GM10248 (cell line): Measurements from ENCODE around the gene MBLAC1.
"Not testable (repeated sequence)": the region's sequence is repeated elsewhere in the genome, so short reads cannot be mapped to it uniquely, and the experiment has no call there.

Experiments used
- CTCF ChIA-PET: fragments of 300-600 bp; sonication (Branson Sonifier 250); formaldehyde crosslinking; extraction: SDS; loops from one replicate; lab custom pipeline; 2021; ENCODE audit warnings: antibody characterized with exemption; lab: Yijun Ruan, JAX
- POLR2A ChIA-PET: fragments of 350-650 bp; sonication (Branson Sonifier 250); formaldehyde crosslinking; extraction: SDS; loops from one replicate; lab custom pipeline; 2020; ENCODE audit warnings: antibody characterized with exemption; lab: Yijun Ruan, JAX
- DNase-seq: peaks from one replicate; pipeline ENCODE4 v3.0.0; 2012; ENCODE audit errors: extremely low spot score
- CTCF ChIP-seq: IDR thresholded peaks from 2 replicates; pipeline ENCODE4 v1.5.1; 2012; ENCODE audit warnings: mild to moderate bottlenecking, low read depth; ENCODE audit errors: extremely low read depth, missing control alignments, control extremely low read depth

The MBLAC1 gene

GRCh38 chr7:100132697-100133151 is 6.0 kb downstream of the MBLAC1 start:
- peak; percentile 97 for TF ChIP-seq CTCF
- peak; percentile 81 for DNase-seq
- CTCF ChIA-PET: interaction anchor here (0.6 to 8.0 kb wide), 42 partner anchors 10 to 427 kb away, joined by 3 to 114 read pairs (median 4); partner anchors contain the start of genes AP4M1, GAL3ST4, LAMTOR4 and MCM7
- POLR2A ChIA-PET: interaction anchor here (1.0 kb wide), 1 partner anchor 297 kb away, joined by 3 read pairs; the partner anchor contains the start of gene MEPCE

- no peak for TF ChIP-seq CTCF
- POLR2A ChIA-PET: no interaction called here
- CTCF ChIA-PET: interaction anchor here (0.6 to 3.4 kb wide), 8 partner anchors 9 to 345 kb away, joined by 3 to 12 read pairs (median 4); partner anchors contain the start of gene MBLAC1
- no peak for DNase-seq
Observed at GRCh38 chr7:100137851-100138760, 11.3 kb downstream of the MBLAC1 start.

- ChIA-PET POLR2A (no interaction called here), CTCF (interaction anchor here (0.6 to 9.8 kb wide), 5 partner anchors 10 to 266 kb away, joined by 3 to 114 read pairs (median 4); no protein-coding TSS in a partner anchor)
- no peak for TF ChIP-seq CTCF
- no peak for DNase-seq
Observed at GRCh38 chr7:100141555-100141949, 14.8 kb downstream of the MBLAC1 start.

GRCh38 chr7:100142461-100142860 is 15.7 kb downstream of the MBLAC1 start:
- ChIA-PET CTCF (interaction anchor here (0.6 to 9.8 kb wide), 6 partner anchors 11 to 265 kb away, joined by 3 to 114 read pairs (median 4); no protein-coding TSS in a partner anchor), POLR2A (no interaction called here)
- no peak for TF ChIP-seq CTCF
- DNase-seq: no peak

- DNase-seq, POLR2A ChIA-PET: not testable (repeated sequence)
- CTCF ChIA-PET: interaction anchor here (9.8 kb wide), 1 partner anchor 15 kb away, joined by 114 read pairs; no protein-coding TSS in a partner anchor
Observed at GRCh38 chr7:100146350-100146749, 19.6 kb downstream of the MBLAC1 start.

GRCh38 chr7:100147278-100147677 is 20.5 kb downstream of the MBLAC1 start:
- CTCF ChIA-PET: interaction anchor here (9.8 kb wide), 1 partner anchor 16 kb away, joined by 114 read pairs; no protein-coding TSS in a partner anchor
- POLR2A ChIA-PET: no interaction called here

More at GRCh38 chr7:100147278-100147677, 20.5 kb downstream of the MBLAC1 start:
- DNase-seq: no peak
- no peak for TF ChIP-seq CTCF
